Mesothelial cell of epicardium (in vitro differentiated cells): ENCODE measurements around the gene LAIR2. TPM values are rescaled to one million over a fixed set of nuclear protein-coding genes. Genes with fewer than 3 reads are reported as not detected.

ENCODE experiments used
- DNase-seq, 2 experiments: peaks; one replicate each; pipeline ENCODE4 v3.0.0; 2021; ENCODE audit warnings: low spot score in 2 of 2; ENCODE audit not compliant: unreplicated experiment in 2 of 2
- H3K27ac Mint-ChIP-seq: 2 replicates; pipeline ENCODE4 v1.8.0; 2021; ENCODE audit warnings: mixed read lengths
- H3K27me3 Mint-ChIP-seq: 2 replicates; pipeline ENCODE4 v1.8.0; 2021; ENCODE audit warnings: low read depth, mixed read lengths
- H3K36me3 Mint-ChIP-seq: 2 replicates; pipeline ENCODE4 v1.8.0; 2021; ENCODE audit warnings: mixed read lengths
- H3K4me1 Mint-ChIP-seq: 2 replicates; pipeline ENCODE4 v1.8.0; 2021; ENCODE audit warnings: mixed read lengths
- H3K4me3 Mint-ChIP-seq: 2 replicates; pipeline ENCODE4 v1.8.0; 2021; ENCODE audit warnings: mild to moderate bottlenecking, moderate library complexity, mixed read lengths
- H3K9me3 Mint-ChIP-seq: 2 replicates; pipeline ENCODE4 v1.8.0; 2021; ENCODE audit warnings: mixed read lengths
- CTCF ChIP-seq: fragments of 200-600 bp; sonication (generic); IDR thresholded peaks from one replicate; pipeline ENCODE4 v1.5.0; 2021; ENCODE audit warnings: antibody characterized with exemption; ENCODE audit not compliant: unreplicated experiment
- total RNA-seq: library from RNA; stranded (reverse); gene quantifications from 3 replicates; pipeline ENCODE4 v1.2.1, GENCODE V29; 2021

The LAIR2 gene
- total RNA-seq, 1 donor from 2014 or later: not detected

- Mint-ChIP-seq H3K9me3 (no peaks in the 10 kb centered on the region), H3K27me3 (no peaks in the 10 kb centered on the region), H3K27ac (no peak overlapping the region), H3K4me3 (no peak overlapping the region), H3K4me1 (peaks cover 6% of the 10 kb centered on the region), H3K36me3 (peaks cover 31% of the 10 kb centered on the region)
- no peak for DNase-seq
- TF ChIP-seq CTCF: no peak
These were observed 45.9 kb upstream of the LAIR2 start for GRCh38 chr19:54456423-54457373.

- Mint-ChIP-seq H3K27ac (no peak overlapping the region), H3K4me1 (peaks cover 10% of the 10 kb centered on the region), H3K27me3 (no peaks in the 10 kb centered on the region), H3K4me3 (no peak overlapping the region), H3K36me3 (peaks cover 30% of the 10 kb centered on the region), H3K9me3 (no peaks in the 10 kb centered on the region)
- no peak for TF ChIP-seq CTCF
- DNase-seq: no peak
These were observed 44.6 kb upstream of the LAIR2 start for GRCh38 chr19:54457773-54458647.

GRCh38 chr19:54458648-54459281 lies 43.9 kb upstream of the LAIR2 start:
- Mint-ChIP-seq H3K4me1 (peaks cover 12% of the 10 kb centered on the region), H3K9me3 (no peaks in the 10 kb centered on the region), H3K36me3 (peaks cover 27% of the 10 kb centered on the region), H3K4me3 (no peak overlapping the region), H3K27ac (no peak overlapping the region), H3K27me3 (no peaks in the 10 kb centered on the region)
- DNase-seq: no peak
- no peak for TF ChIP-seq CTCF

- Mint-ChIP-seq H3K4me3 (no peak overlapping the region), H3K27me3 (no peaks in the 10 kb centered on the region), H3K4me1 (peaks cover 19% of the 10 kb centered on the region), H3K36me3 (peaks cover 27% of the 10 kb centered on the region), H3K27ac (peak overlapping the region; percentile 18), H3K9me3 (no peaks in the 10 kb centered on the region)
- TF ChIP-seq CTCF: no peak
- no peak for DNase-seq
These were observed 43.1 kb upstream of the LAIR2 start for GRCh38 chr19:54459282-54460229.
